NT2/D1 (cell line): ENCODE results near the gene OR1D5.

Experiments
- SUZ12 ChIP-seq: IDR thresholded peaks from 2 replicates; pipeline ENCODE4 v1.6.1; 2011; ENCODE audit not compliant: insufficient read length, insufficient read depth; ENCODE audit errors: extremely low read depth
- YY1 ChIP-seq: IDR thresholded peaks from 2 replicates; pipeline ENCODE4 v1.6.1; 2011; ENCODE audit not compliant: insufficient read length, insufficient read depth
- ZNF274 ChIP-seq: IDR thresholded peaks from 2 replicates; pipeline ENCODE4 v1.6.1; 2011; ENCODE audit warnings: mild to moderate bottlenecking, low read depth, low read length

GRCh38 chr17:3025421-3026124, 37.8 kb downstream of the OR1D5 start:
- TF ChIP-seq ZNF274 = no peak
- TF ChIP-seq YY1 = no peak
- TF ChIP-seq SUZ12 = no peak
